ENCODE data around the gene CMPK2. TPM values are rescaled to one million over a fixed set of nuclear protein-coding genes. Genes with fewer than 3 reads are reported as not detected.

CMPK2 gene
- total RNA-seq, 2 donors from 2014 or later = 2.1 to 3.8 TPM

GRCh38 chr2:6835467-6835866, 30.2 kb downstream of the CMPK2 start:
- Mint-ChIP-seq H3K36me3 (ENCODE audit: low read depth) (no peaks in the 10 kb centered on the region), H3K9me3 (peaks cover 46% of the 10 kb centered on the region), H3K27ac (no peak overlapping the region), H3K4me1 (no peaks in the 10 kb centered on the region), H3K27me3 (ENCODE audit: insufficient read depth) (no peaks in the 10 kb centered on the region), H3K4me3 (no peak overlapping the region)
- DNase-seq = no peak
- Histone ChIP-seq H3K9ac (ENCODE audit: extremely low read depth, low read length, poor library complexity, severe bottlenecking) (no peak overlapping the region), H3K36me3 (ENCODE audit: control insufficient read depth, insufficient read depth, low read length) (no peaks in the 10 kb centered on the region), H3K9me3 (ENCODE audit: control insufficient read depth, low read length) (peaks cover 12% of the 10 kb centered on the region), H3K4me1 (ENCODE audit: control insufficient read depth, insufficient read depth, low read length) (no peaks in the 10 kb centered on the region), H3K27me3 (ENCODE audit: control insufficient read depth, insufficient read depth, low read length, poor library complexity, severe bottlenecking) (no peaks in the 10 kb centered on the region), H3K4me3 (ENCODE audit: low read length) (no peak overlapping the region), H3K27ac (ENCODE audit: low read depth, low read length) (no peak overlapping the region)
- TF ChIP-seq, protein P1, sequence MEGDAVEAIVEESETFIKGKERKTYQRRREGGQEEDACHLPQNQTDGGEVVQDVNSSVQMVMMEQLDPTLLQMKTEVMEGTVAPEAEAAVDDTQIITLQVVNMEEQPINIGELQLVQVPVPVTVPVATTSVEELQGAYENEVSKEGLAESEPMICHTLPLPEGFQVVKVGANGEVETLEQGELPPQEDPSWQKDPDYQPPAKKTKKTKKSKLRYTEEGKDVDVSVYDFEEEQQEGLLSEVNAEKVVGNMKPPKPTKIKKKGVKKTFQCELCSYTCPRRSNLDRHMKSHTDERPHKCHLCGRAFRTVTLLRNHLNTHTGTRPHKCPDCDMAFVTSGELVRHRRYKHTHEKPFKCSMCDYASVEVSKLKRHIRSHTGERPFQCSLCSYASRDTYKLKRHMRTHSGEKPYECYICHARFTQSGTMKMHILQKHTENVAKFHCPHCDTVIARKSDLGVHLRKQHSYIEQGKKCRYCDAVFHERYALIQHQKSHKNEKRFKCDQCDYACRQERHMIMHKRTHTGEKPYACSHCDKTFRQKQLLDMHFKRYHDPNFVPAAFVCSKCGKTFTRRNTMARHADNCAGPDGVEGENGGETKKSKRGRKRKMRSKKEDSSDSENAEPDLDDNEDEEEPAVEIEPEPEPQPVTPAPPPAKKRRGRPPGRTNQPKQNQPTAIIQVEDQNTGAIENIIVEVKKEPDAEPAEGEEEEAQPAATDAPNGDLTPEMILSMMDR (conservative IDR thresholded peaks at IDR 0.05) = no peak

DNA sequence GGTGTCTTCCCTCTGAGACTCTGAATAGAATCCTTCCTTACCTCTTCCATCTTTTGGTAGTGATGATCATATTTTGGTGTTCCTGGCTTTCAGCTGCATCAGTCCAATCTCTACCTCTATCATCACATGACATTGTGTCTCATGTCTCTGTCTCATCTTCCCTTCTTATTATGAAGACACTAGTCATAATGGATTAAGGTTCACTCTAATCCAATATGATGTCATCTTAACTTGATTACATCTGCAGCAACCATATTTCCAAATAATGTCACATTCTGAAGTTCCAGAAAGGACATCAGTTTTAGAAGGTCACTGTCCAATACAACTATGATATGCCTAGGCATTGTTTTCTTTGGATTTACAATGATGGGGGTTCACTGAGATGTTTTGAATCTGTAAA, 31.5 kb downstream of the CMPK2 start:
- Mint-ChIP-seq H3K4me3 (no peak overlapping the region), H3K4me1 (no peaks in the 10 kb centered on the region), H3K9me3 (peaks cover 43% of the 10 kb centered on the region), H3K27ac (no peak overlapping the region), H3K36me3 (ENCODE audit: low read depth) (no peaks in the 10 kb centered on the region), H3K27me3 (ENCODE audit: insufficient read depth) (peaks cover 2% of the 10 kb centered on the region)
- no peak overlapping the region for H3K9ac ChIP-seq (ENCODE audit: extremely low read depth, low read length, poor library complexity, severe bottlenecking)
- TF ChIP-seq, protein P1 (conservative IDR thresholded peaks at IDR 0.05) = no peak
- H3K4me3 ChIP-seq (ENCODE audit: low read length) = no peak overlapping the region
- no peaks in the 10 kb centered on the region for H3K27me3 ChIP-seq (ENCODE audit: control insufficient read depth, insufficient read depth, low read length, poor library complexity, severe bottlenecking)
- H3K9me3 ChIP-seq (ENCODE audit: control insufficient read depth, low read length) = peaks cover 12% of the 10 kb centered on the region
- H3K4me1 ChIP-seq (ENCODE audit: control insufficient read depth, insufficient read depth, low read length) = no peaks in the 10 kb centered on the region
- H3K36me3 ChIP-seq (ENCODE audit: control insufficient read depth, insufficient read depth, low read length) = no peaks in the 10 kb centered on the region
- no peak overlapping the region for H3K27ac ChIP-seq (ENCODE audit: low read depth, low read length)
- no peak for DNase-seq

- Histone ChIP-seq H3K36me3 (ENCODE audit: control insufficient read depth, insufficient read depth, low read length) (no peaks in the 10 kb centered on the region), H3K27me3 (ENCODE audit: control insufficient read depth, insufficient read depth, low read length, poor library complexity, severe bottlenecking) (no peaks in the 10 kb centered on the region), H3K9me3 (ENCODE audit: control insufficient read depth, low read length) (peaks cover 12% of the 10 kb centered on the region), H3K4me3 (ENCODE audit: low read length) (no peak overlapping the region), H3K27ac (ENCODE audit: low read depth, low read length) (no peak overlapping the region), H3K9ac (ENCODE audit: extremely low read depth, low read length, poor library complexity, severe bottlenecking) (no peak overlapping the region), H3K4me1 (ENCODE audit: control insufficient read depth, insufficient read depth, low read length) (no peaks in the 10 kb centered on the region)
- Mint-ChIP-seq H3K4me1 (no peaks in the 10 kb centered on the region), H3K4me3 (no peak overlapping the region), H3K27me3 (ENCODE audit: insufficient read depth) (peaks cover 2% of the 10 kb centered on the region), H3K27ac (no peak overlapping the region), H3K9me3 (peaks cover 41% of the 10 kb centered on the region), H3K36me3 (ENCODE audit: low read depth) (no peaks in the 10 kb centered on the region)
- no peak for DNase-seq
- 94% methylated on average over 2 of the region's 2 CpGs; no CpG with 5 or more reads in 1 of the 2 experiments for WGBS, 2 experiments (ENCODE audit: insufficient coverage in 1 of 2, insufficient read length in 1 of 2)
- TF ChIP-seq, protein P1 (conservative IDR thresholded peaks at IDR 0.05) = no peak
Observed at GRCh38 chr2:6833300-6833604, 32.5 kb downstream of the CMPK2 start.
